Mesenchymal stem cell (in vitro differentiated cells and primary cell): ENCODE results near the gene RPS15.

Experiments used
- DNase-seq: peaks from one replicate; pipeline ENCODE4 v3.0.0-alpha.2; 2013
- H2AFZ ChIP-seq: one replicate; pipeline ENCODE4 v1.6.1; 2013; ENCODE audit warnings: low read depth, mild to moderate bottlenecking, control low read depth, inconsistent platforms, low read length, moderate library complexity
- H2AK5ac ChIP-seq: 2 replicates; pipeline ENCODE4 v1.6.1; 2013; ENCODE audit warnings: low read length, moderate library complexity, mild to moderate bottlenecking, inconsistent platforms; ENCODE audit not compliant: severe bottlenecking
- H2BK120ac ChIP-seq: one replicate; pipeline ENCODE4 v1.6.1; 2013; ENCODE audit warnings: low read depth, mild to moderate bottlenecking, inconsistent platforms, low read length, moderate library complexity
- H2BK12ac ChIP-seq, 2 experiments: one replicate each; pipeline ENCODE4 v1.6.1; 2013; ENCODE audit warnings: inconsistent platforms in 2 of 2, low read length in 2 of 2, mild to moderate bottlenecking in 2 of 2, moderate library complexity in 2 of 2, control low read depth in 1 of 2
- H2BK15ac ChIP-seq: one replicate; pipeline ENCODE4 v1.6.1; 2013; ENCODE audit warnings: mild to moderate bottlenecking, low read depth, inconsistent platforms; ENCODE audit not compliant: poor library complexity, severe bottlenecking
- H2BK5ac ChIP-seq: 2 replicates; pipeline ENCODE4 v1.6.1; 2013; ENCODE audit warnings: low read depth, mild to moderate bottlenecking, low read length, control low read depth, inconsistent platforms; ENCODE audit not compliant: poor library complexity, severe bottlenecking
- H3K14ac ChIP-seq, 2 experiments: one replicate each; pipeline ENCODE4 v1.6.1; 2013; ENCODE audit warnings: inconsistent platforms in 2 of 2, low read length in 2 of 2, control low read depth in 1 of 2, mild to moderate bottlenecking in 1 of 2, moderate library complexity in 1 of 2
- H3K18ac ChIP-seq, 2 experiments: one replicate each; pipeline ENCODE4 v1.6.1; 2013; ENCODE audit warnings: inconsistent platforms in 2 of 2, low read length in 2 of 2, control low read depth in 1 of 2, low read depth in 1 of 2, mild to moderate bottlenecking in 1 of 2
- H3K23ac ChIP-seq, 2 experiments: one replicate each; pipeline ENCODE4 v1.6.1; 2013; ENCODE audit warnings: inconsistent platforms in 2 of 2, low read length in 2 of 2, mild to moderate bottlenecking in 2 of 2, moderate library complexity in 2 of 2, control low read depth in 1 of 2
- H3K27ac ChIP-seq: 2 replicates; pipeline ENCODE4 v1.5.1; 2013; ENCODE audit warnings: mild to moderate bottlenecking, moderate library complexity, low read length, control low read depth, inconsistent platforms; ENCODE audit not compliant: poor library complexity, severe bottlenecking
- H3K27me3 ChIP-seq, 2 experiments: 2 replicates each; pipeline versions ENCODE4 v1.6.1 to v1.7.0; 2013; ENCODE audit warnings: low read length in 2 of 2, mild to moderate bottlenecking in 2 of 2, moderate library complexity in 2 of 2, control low read depth in 1 of 2, inconsistent platforms in 1 of 2; ENCODE audit not compliant: control insufficient read depth in 1 of 2, insufficient read depth in 1 of 2
- H3K36me3 ChIP-seq, 2 experiments: 2 replicates each; pipeline versions ENCODE4 v1.6.1 to v1.7.0; 2013; ENCODE audit warnings: low read length in 2 of 2, control low read depth in 1 of 2, inconsistent platforms in 1 of 2, low read depth in 1 of 2, mild to moderate bottlenecking in 1 of 2; ENCODE audit not compliant: insufficient read depth in 2 of 2, control insufficient read depth in 1 of 2
- H3K4ac ChIP-seq, 2 experiments: one replicate each; pipeline ENCODE4 v1.6.1; 2013; ENCODE audit warnings: inconsistent platforms in 2 of 2, low read length in 2 of 2, mild to moderate bottlenecking in 2 of 2, moderate library complexity in 2 of 2, control low read depth in 1 of 2, low read depth in 1 of 2
- H3K4me1 ChIP-seq: 2 replicates; pipeline ENCODE4 v1.6.1; 2013; ENCODE audit warnings: low read depth, low read length, control low read depth; ENCODE audit not compliant: control insufficient read depth, insufficient read depth
- H3K4me2 ChIP-seq: 2 replicates; pipeline ENCODE4 v1.6.1; 2013; ENCODE audit warnings: low read length, mild to moderate bottlenecking, inconsistent platforms; ENCODE audit not compliant: poor library complexity, severe bottlenecking
- H3K4me3 ChIP-seq, 2 experiments: 2 replicates each; pipeline versions ENCODE4 v1.5.1 to v1.7.0; 2013; ENCODE audit warnings: low read length in 2 of 2, mild to moderate bottlenecking in 2 of 2, control low read depth in 1 of 2, low read depth in 1 of 2; ENCODE audit not compliant: insufficient read depth in 1 of 2
- H3K79me1 ChIP-seq: replicated peaks from 2 replicates; pipeline ENCODE4 v1.6.1; 2013; ENCODE audit warnings: mild to moderate bottlenecking, control low read depth, low read length, inconsistent platforms; ENCODE audit not compliant: poor library complexity, severe bottlenecking
- H3K9ac ChIP-seq: 2 replicates; pipeline ENCODE4 v1.7.0; 2013; ENCODE audit warnings: mild to moderate bottlenecking, low read length, moderate library complexity
- H3K9me3 ChIP-seq: 2 replicates; pipeline ENCODE4 v1.7.0; 2013; ENCODE audit warnings: mild to moderate bottlenecking, low read length; ENCODE audit not compliant: control insufficient read depth
- H4K8ac ChIP-seq: one replicate; pipeline ENCODE4 v1.6.1; 2013; ENCODE audit warnings: inconsistent platforms, mild to moderate bottlenecking, low read length, moderate library complexity
- H4K91ac ChIP-seq: one replicate; pipeline ENCODE4 v1.6.1; 2013; ENCODE audit warnings: mild to moderate bottlenecking, low read length, inconsistent platforms
- WGBS: methylation state at CpG from one replicate; pipeline ENCODE4 v1.1.7; 2013; ENCODE audit warnings: mixed read lengths; 5-methylcytosine and 5-hydroxymethylcytosine counted together

The RPS15 gene

GRCh38 chr19:1420590-1420989, 17.6 kb upstream of the RPS15 start:
- no peaks in the 10 kb centered on the region for H3K27me3 ChIP-seq
- H3K23ac ChIP-seq, result no peak overlapping the region
- no peak overlapping the region for H2AFZ ChIP-seq
- H3K14ac ChIP-seq, result no peak overlapping the region
- H3K4me3 ChIP-seq, result peak overlapping the region in 1 of 2 experiments; percentile 11
- peak overlapping the region; percentile 27 for H4K91ac ChIP-seq
- peaks cover 26% of the 10 kb centered on the region for H3K79me1 ChIP-seq
- no peak overlapping the region for H2BK12ac ChIP-seq
- H3K36me3 ChIP-seq, result peaks cover 68 to 90% of the 10 kb centered on the region in 2 experiments
- H2BK5ac ChIP-seq, result no peak overlapping the region
- H3K9me3 ChIP-seq, result no peaks in the 10 kb centered on the region
- no peak overlapping the region for H3K4me2 ChIP-seq
- H4K8ac ChIP-seq, result peak overlapping the region; percentile 23
- H2BK15ac ChIP-seq, result no peak overlapping the region
- H3K18ac ChIP-seq, result no peak overlapping the region
- H2BK120ac ChIP-seq, result no peak overlapping the region
- no peak overlapping the region for H2AK5ac ChIP-seq
- H3K4ac ChIP-seq, result no peak overlapping the region
- H3K4me1 ChIP-seq, result peaks cover 50% of the 10 kb centered on the region
- H3K27ac ChIP-seq, result no peak overlapping the region
- DNase-seq, result no peak
- H3K9ac ChIP-seq, result no peak overlapping the region
- 96% methylated on average over 15 of the region's 15 CpGs for WGBS

- Histone ChIP-seq H3K4me2 (no peak overlapping the region), H3K14ac (no peak overlapping the region), H2BK15ac (no peak overlapping the region), H3K36me3 (peaks cover 76 to 96% of the 10 kb centered on the region in 2 experiments), H2AFZ (no peak overlapping the region), H2BK12ac (no peak overlapping the region), H3K4me3 (no peak overlapping the region), H2BK5ac (no peak overlapping the region), H3K79me1 (peaks cover 30% of the 10 kb centered on the region), H3K27me3 (no peaks in the 10 kb centered on the region), H3K27ac (no peak overlapping the region), H4K8ac (no peak overlapping the region), H3K18ac (no peak overlapping the region), H2AK5ac (no peak overlapping the region), H4K91ac (no peak overlapping the region), H3K4me1 (peaks cover 42% of the 10 kb centered on the region), H3K9ac (no peak overlapping the region), H3K9me3 (no peaks in the 10 kb centered on the region), H3K4ac (no peak overlapping the region), H2BK120ac (no peak overlapping the region), H3K23ac (no peak overlapping the region)
- no peak for DNase-seq
- 95% methylated on average over 37 of the region's 37 CpGs for WGBS
These were observed 16.8 kb upstream of the RPS15 start for GRCh38 chr19:1421218-1421957.

DNA sequence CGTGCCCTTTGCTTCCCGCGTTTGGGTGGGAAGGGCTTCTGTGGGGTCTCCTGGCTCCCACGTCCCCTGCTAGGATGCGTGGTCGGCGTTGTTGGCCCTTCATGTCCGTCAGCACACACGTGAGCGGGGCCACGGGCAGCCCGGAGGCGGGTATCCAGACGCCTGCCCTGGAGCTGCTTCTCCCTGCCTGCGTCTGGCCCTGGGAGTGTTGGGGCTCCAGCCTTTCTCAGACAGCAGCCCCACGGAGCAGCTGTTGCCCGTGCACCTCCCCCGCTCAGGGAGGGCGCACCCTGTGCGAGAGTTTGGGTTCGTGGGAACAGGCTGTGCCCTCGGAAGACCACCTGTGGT, 16.3 kb upstream of the RPS15 start:
- Histone ChIP-seq H2BK5ac (no peak overlapping the region), H3K27me3 (no peaks in the 10 kb centered on the region), H2AK5ac (no peak overlapping the region), H3K27ac (no peak overlapping the region), H3K4me3 (no peak overlapping the region), H3K9ac (no peak overlapping the region), H3K4me2 (no peak overlapping the region), H3K79me1 (peaks cover 35% of the 10 kb centered on the region), H2BK120ac (no peak overlapping the region), H2AFZ (no peak overlapping the region), H3K4me1 (peaks cover 38% of the 10 kb centered on the region), H2BK15ac (no peak overlapping the region), H3K14ac (no peak overlapping the region), H4K8ac (no peak overlapping the region), H3K23ac (no peak overlapping the region), H3K9me3 (no peaks in the 10 kb centered on the region), H2BK12ac (no peak overlapping the region), H4K91ac (no peak overlapping the region), H3K18ac (no peak overlapping the region), H3K4ac (no peak overlapping the region), H3K36me3 (peaks cover 81 to 96% of the 10 kb centered on the region in 2 experiments)
- no peak for DNase-seq
- 93% methylated on average over 22 of the region's 22 CpGs for WGBS

DNA sequence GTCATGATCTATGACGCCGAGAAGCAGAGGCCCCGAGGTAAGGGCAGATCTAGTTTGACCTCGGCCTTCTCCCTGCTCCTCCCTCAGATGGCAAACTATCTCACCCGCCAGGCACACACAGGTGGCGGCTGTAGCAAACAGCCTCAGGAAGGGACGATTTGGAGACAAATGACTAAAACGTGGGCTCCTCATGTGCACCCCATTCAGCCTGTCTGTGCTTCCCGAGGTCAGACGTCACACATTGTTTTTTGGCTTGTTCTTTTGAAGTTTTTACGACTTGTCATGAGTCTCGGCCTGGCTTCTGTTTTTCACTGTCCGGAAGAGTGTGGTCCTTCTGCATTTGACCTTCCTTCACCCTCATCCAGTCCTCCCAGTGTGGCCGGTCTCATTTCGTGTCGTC, 15.8 kb upstream of the RPS15 start:
- Histone ChIP-seq H2AFZ (no peak overlapping the region), H3K23ac (no peak overlapping the region), H3K9ac (no peak overlapping the region), H3K27me3 (no peaks in the 10 kb centered on the region), H3K9me3 (no peaks in the 10 kb centered on the region), H3K4me1 (peaks cover 33% of the 10 kb centered on the region), H2BK15ac (no peak overlapping the region), H3K27ac (no peak overlapping the region), H2BK120ac (no peak overlapping the region), H3K4me2 (no peak overlapping the region), H3K36me3 (peaks cover 83 to 97% of the 10 kb centered on the region in 2 experiments), H4K91ac (no peak overlapping the region), H3K18ac (no peak overlapping the region), H2AK5ac (no peak overlapping the region), H2BK12ac (no peak overlapping the region), H3K14ac (no peak overlapping the region), H4K8ac (no peak overlapping the region), H2BK5ac (no peak overlapping the region), H3K4me3 (no peak overlapping the region), H3K79me1 (peaks cover 39% of the 10 kb centered on the region), H3K4ac (no peak overlapping the region)
- 67% methylated on average over 16 of the region's 16 CpGs for WGBS
- DNase-seq, result no peak
